Fibroblast of lung (primary cell): ENCODE data around the gene KCNMB4. TPM values are rescaled to one million over a fixed set of nuclear protein-coding genes. Genes with fewer than 3 reads are reported as not detected.

ENCODE experiments used
- DNase-seq, 2 donors: peaks; one replicate each; pipeline versions ENCODE4 v3.0.0 to v3.0.0-alpha.2; 2010; ENCODE audit warnings: low read depth in 2 of 2
- H2AFZ ChIP-seq: 2 replicates; pipeline ENCODE4 v1.5.1; 2012; ENCODE audit warnings: low read length, control low read depth, inconsistent platforms
- H3K27ac ChIP-seq: 2 replicates; pipeline ENCODE4 v1.5.1; 2011; ENCODE audit warnings: low read length, control low read depth; ENCODE audit not compliant: insufficient read depth
- H3K27me3 ChIP-seq: 2 replicates; pipeline ENCODE4 v1.5.1; 2011; ENCODE audit warnings: mild to moderate bottlenecking, low read length; ENCODE audit not compliant: control insufficient read depth, insufficient read depth
- H3K36me3 ChIP-seq: 2 replicates; pipeline ENCODE4 v1.5.1; 2011; ENCODE audit warnings: low read length; ENCODE audit not compliant: control insufficient read depth, insufficient read depth
- H3K4me1 ChIP-seq: 2 replicates; pipeline ENCODE4 v1.5.1; 2011; ENCODE audit warnings: low read length; ENCODE audit not compliant: control insufficient read depth, insufficient read depth; ENCODE audit errors: extremely low read depth
- H3K4me2 ChIP-seq: 2 replicates; pipeline ENCODE4 v1.5.1; 2011; ENCODE audit warnings: low read length, control low read depth; ENCODE audit not compliant: insufficient read depth; ENCODE audit errors: extremely low read depth
- H3K4me3 ChIP-seq, 4 experiments: fragments of 200-600 bp in 1 of 4; sonication (generic) in 1 of 4; replicated peaks in 1 of 4; 2 replicates each; pipeline ENCODE4 v1.5.1; 2011 to 2016; ENCODE audit warnings: low read length in 4 of 4, low read depth in 3 of 4, mild to moderate bottlenecking in 3 of 4, control low read depth in 2 of 4, inconsistent platforms in 1 of 4, mixed read lengths in 1 of 4; ENCODE audit not compliant: insufficient read depth in 1 of 4; ENCODE audit errors: control extremely low read depth in 1 of 4
- H3K79me2 ChIP-seq: 2 replicates; pipeline ENCODE4 v1.5.1; 2012; ENCODE audit warnings: mild to moderate bottlenecking, low read length, inconsistent platforms; ENCODE audit not compliant: control insufficient read depth, insufficient read depth
- H3K9ac ChIP-seq: 2 replicates; pipeline ENCODE4 v1.5.1; 2011; ENCODE audit warnings: mild to moderate bottlenecking, low read length, control low read depth; ENCODE audit not compliant: insufficient read depth
- H3K9me3 ChIP-seq: 2 replicates; pipeline ENCODE4 v1.5.1; 2012; ENCODE audit warnings: low read depth, low read length; ENCODE audit not compliant: control insufficient read depth, insufficient read depth
- H4K20me1 ChIP-seq: 2 replicates; pipeline ENCODE4 v1.5.1; 2011; ENCODE audit warnings: low read length; ENCODE audit not compliant: control insufficient read depth, insufficient read depth; ENCODE audit errors: extremely low read depth
- CTCF ChIP-seq, 2 donors: IDR thresholded peaks in 1 of 2; conservative IDR thresholded peaks in 1 of 2; 1 replicate in 1 of 2; 2 replicates in 1 of 2; pipeline ENCODE4 v1.5.1; 2011 to 2012; ENCODE audit warnings: low read length in 2 of 2, control low read depth in 1 of 2, inconsistent platforms in 1 of 2, low read depth in 1 of 2, mild to moderate bottlenecking in 1 of 2
- EZH2 ChIP-seq: IDR thresholded peaks from 2 replicates; pipeline ENCODE4 v1.5.1; 2012; ENCODE audit warnings: low read length, control low read depth, mild to moderate bottlenecking; ENCODE audit errors: missing control alignments
- polyA plus RNA-seq, 2 donors: library from polyadenylated mRNA; depleted of rRNA in 1 of 2; stranded (reverse) in 1 of 2; unstranded in 1 of 2; fragments of >200 nt; gene quantifications; 2 replicates each; pipeline ENCODE4 v1.2.1, GENCODE V29; 2011 to 2012; ENCODE audit warnings: missing spikeins in 1 of 2
- total RNA-seq: library from RNA; depleted of rRNA; stranded (reverse); fragments of >200 nt; gene quantifications from 2 replicates; pipeline ENCODE4 v1.2.1, GENCODE V29; 2014

KCNMB4 gene
- total and polyA plus RNA-seq, 2 donors (not counting 1 experiment from before 2014, with no cell fraction given): 0.33 to 0.66 TPM

GRCh38 chr12:70417121-70417520 lies 51.0 kb downstream of the KCNMB4 start:
- H3K79me2 ChIP-seq: no peaks in the 10 kb centered on the region
- no peaks in the 10 kb centered on the region for H3K4me1 ChIP-seq
- no peak overlapping the region for H3K4me2 ChIP-seq
- no peak overlapping the region for H3K4me3 ChIP-seq
- no peaks in the 10 kb centered on the region for H3K36me3 ChIP-seq
- no peak overlapping the region for H3K27ac ChIP-seq
- no peaks in the 10 kb centered on the region for H4K20me1 ChIP-seq
- no peaks in the 10 kb centered on the region for H3K9me3 ChIP-seq
- H3K27me3 ChIP-seq: no peaks in the 10 kb centered on the region
- TF ChIP-seq CTCF (conservative IDR thresholded peaks at IDR 0.05 in 1 of 2, IDR thresholded peaks at IDR 0.05 in 1 of 2; ENCODE audit: low read depth in 1 of 2, low read length in 2 of 2) (no peak), EZH2 (no peak)
- H3K9ac ChIP-seq: no peak overlapping the region
- H2AFZ ChIP-seq: no peak overlapping the region
- no peak for DNase-seq

DNA sequence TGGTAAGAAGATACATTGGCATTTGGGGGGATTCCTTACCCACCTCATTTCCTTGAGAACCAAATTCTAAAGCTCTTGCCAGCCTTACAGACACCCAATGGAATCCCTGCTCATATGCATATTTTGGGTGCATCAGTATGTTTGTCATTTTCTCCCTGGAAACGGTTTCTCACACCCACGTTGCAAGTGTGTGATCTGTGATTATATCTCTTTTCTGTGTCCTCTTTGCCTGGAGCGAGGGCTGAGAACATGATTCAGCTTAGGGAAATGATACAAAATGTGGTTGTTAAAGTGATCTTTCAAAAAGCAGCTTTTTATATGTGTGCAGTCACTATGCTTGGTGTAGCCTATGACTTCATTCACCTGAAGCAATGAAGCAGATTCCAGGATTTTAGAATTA lies 52.0 kb downstream of the KCNMB4 start:
- no peak overlapping the region for H3K27ac ChIP-seq
- DNase-seq: peak in 1 of 2 donors; percentile 44

GRCh38 chr12:70422631-70423030 lies 56.5 kb downstream of the KCNMB4 start:
- no peak overlapping the region for H3K4me2 ChIP-seq
- H3K9me3 ChIP-seq: no peaks in the 10 kb centered on the region
- H4K20me1 ChIP-seq: no peaks in the 10 kb centered on the region
- H3K9ac ChIP-seq: no peak overlapping the region
- H2AFZ ChIP-seq: no peak overlapping the region
- no peaks in the 10 kb centered on the region for H3K36me3 ChIP-seq
- no peak overlapping the region for H3K27ac ChIP-seq
- no peak for DNase-seq
- H3K4me1 ChIP-seq: no peaks in the 10 kb centered on the region
- no peak for TF ChIP-seq CTCF (conservative IDR thresholded peaks at IDR 0.05 in 1 of 2, IDR thresholded peaks at IDR 0.05 in 1 of 2; ENCODE audit: low read depth in 1 of 2, low read length in 2 of 2)
- no peak for TF ChIP-seq EZH2
- H3K4me3 ChIP-seq: no peak overlapping the region
- no peaks in the 10 kb centered on the region for H3K79me2 ChIP-seq
- H3K27me3 ChIP-seq: no peaks in the 10 kb centered on the region

More for the DNA sequence above, 52.0 kb downstream of the KCNMB4 start:
- H3K4me2 ChIP-seq: no peak overlapping the region
- no peaks in the 10 kb centered on the region for H3K9me3 ChIP-seq
- H2AFZ ChIP-seq: no peak overlapping the region
- H3K4me3 ChIP-seq: no peak overlapping the region
- H3K79me2 ChIP-seq: no peaks in the 10 kb centered on the region
- no peaks in the 10 kb centered on the region for H3K4me1 ChIP-seq
- no peaks in the 10 kb centered on the region for H3K36me3 ChIP-seq
- TF ChIP-seq CTCF (conservative IDR thresholded peaks at IDR 0.05 in 1 of 2, IDR thresholded peaks at IDR 0.05 in 1 of 2; ENCODE audit: low read depth in 1 of 2, low read length in 2 of 2) (no peak), EZH2 (no peak)
- no peaks in the 10 kb centered on the region for H4K20me1 ChIP-seq
- no peaks in the 10 kb centered on the region for H3K27me3 ChIP-seq
- H3K9ac ChIP-seq: no peak overlapping the region
